ENCODE results near the gene FSTL4.

Gene FSTL4

DNA sequence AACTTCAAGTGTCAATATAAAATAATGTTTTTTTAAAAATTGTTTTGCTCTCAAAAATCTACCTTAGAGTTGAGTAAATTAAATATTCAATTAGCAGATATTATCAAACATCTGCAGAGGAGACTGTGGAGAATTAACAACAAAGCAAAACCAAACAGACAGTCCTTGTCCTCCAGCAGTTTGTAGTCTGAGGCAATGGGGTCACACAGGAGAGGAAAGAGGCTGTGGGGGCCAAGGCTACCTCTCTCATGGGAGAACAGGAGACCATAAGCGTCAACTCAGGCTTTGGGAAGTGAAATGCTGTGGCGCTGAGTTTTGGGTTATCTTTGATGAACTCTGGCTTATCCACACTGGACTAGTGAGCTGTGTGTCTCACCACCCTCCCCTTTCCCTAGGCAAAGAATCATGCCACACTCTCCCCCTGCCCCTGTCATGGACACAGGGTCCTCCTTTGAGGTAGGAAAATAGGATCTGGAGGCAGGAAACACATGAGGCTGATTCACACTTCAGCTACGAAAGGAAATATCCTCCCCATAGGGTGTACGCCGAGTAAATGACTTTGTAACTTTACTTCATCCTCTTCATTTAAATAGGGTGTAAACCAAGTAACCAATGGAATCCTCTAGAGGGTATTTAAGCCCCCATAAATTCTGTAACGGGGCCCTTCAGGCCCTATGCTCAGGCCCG lies 152.7 kb downstream of the FSTL4 start:
- no peaks in the 10 kb centered on the region for H3K4me1 ChIP-seq (ENCODE audit: control insufficient read depth, insufficient read depth, low read length)
- no peaks in the 10 kb centered on the region for H3K9me3 ChIP-seq (ENCODE audit: control insufficient read depth in 2 of 2, low read length in 2 of 2)
- H3K27ac ChIP-seq (ENCODE audit: low read length) = no peak overlapping the region
- H3K36me3 ChIP-seq (ENCODE audit: control insufficient read depth in 2 of 2, insufficient read depth in 2 of 2, low read length in 2 of 2) = no peaks in the 10 kb centered on the region
- no peaks in the 10 kb centered on the region for H3K27me3 ChIP-seq (ENCODE audit: control insufficient read depth in 1 of 2, insufficient read depth in 2 of 2, low read length in 2 of 2)
- no peak overlapping the region for H3K9ac ChIP-seq (ENCODE audit: low read length in 2 of 2)
- H3K4me3 ChIP-seq (ENCODE audit: low read length in 2 of 2) = no peak overlapping the region

DNA sequence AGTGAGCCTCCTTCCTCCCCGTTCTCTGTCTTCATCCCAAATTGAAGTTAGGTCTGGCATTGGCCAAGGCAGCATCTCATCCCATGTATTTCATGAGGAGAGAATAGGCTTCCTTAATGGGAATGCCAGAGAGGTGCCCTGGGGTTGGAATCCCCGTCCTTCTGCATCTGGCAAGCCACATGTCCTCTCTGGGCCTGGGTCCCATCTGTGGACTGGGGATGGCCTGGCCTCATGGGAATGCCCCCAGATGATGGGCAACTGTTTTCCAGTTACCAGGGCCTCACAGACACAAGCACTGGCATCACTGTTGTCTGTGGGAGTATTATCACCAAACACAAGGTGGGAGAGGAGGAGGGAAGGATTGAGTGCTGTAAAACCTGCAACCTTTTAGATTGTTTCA lies 153.9 kb downstream of the FSTL4 start:
- no peaks in the 10 kb centered on the region for H3K27me3 ChIP-seq (ENCODE audit: control insufficient read depth in 1 of 2, insufficient read depth in 2 of 2, low read length in 2 of 2)
- no peak overlapping the region for H3K9ac ChIP-seq (ENCODE audit: low read length in 2 of 2)
- H3K27ac ChIP-seq (ENCODE audit: low read length) = no peak overlapping the region
- no peak overlapping the region for H3K4me3 ChIP-seq (ENCODE audit: low read length in 2 of 2)
- H3K36me3 ChIP-seq (ENCODE audit: control insufficient read depth in 2 of 2, insufficient read depth in 2 of 2, low read length in 2 of 2) = no peaks in the 10 kb centered on the region
- H3K9me3 ChIP-seq (ENCODE audit: control insufficient read depth in 2 of 2, low read length in 2 of 2) = no peaks in the 10 kb centered on the region
- H3K4me1 ChIP-seq (ENCODE audit: control insufficient read depth, insufficient read depth, low read length) = no peaks in the 10 kb centered on the region

DNA sequence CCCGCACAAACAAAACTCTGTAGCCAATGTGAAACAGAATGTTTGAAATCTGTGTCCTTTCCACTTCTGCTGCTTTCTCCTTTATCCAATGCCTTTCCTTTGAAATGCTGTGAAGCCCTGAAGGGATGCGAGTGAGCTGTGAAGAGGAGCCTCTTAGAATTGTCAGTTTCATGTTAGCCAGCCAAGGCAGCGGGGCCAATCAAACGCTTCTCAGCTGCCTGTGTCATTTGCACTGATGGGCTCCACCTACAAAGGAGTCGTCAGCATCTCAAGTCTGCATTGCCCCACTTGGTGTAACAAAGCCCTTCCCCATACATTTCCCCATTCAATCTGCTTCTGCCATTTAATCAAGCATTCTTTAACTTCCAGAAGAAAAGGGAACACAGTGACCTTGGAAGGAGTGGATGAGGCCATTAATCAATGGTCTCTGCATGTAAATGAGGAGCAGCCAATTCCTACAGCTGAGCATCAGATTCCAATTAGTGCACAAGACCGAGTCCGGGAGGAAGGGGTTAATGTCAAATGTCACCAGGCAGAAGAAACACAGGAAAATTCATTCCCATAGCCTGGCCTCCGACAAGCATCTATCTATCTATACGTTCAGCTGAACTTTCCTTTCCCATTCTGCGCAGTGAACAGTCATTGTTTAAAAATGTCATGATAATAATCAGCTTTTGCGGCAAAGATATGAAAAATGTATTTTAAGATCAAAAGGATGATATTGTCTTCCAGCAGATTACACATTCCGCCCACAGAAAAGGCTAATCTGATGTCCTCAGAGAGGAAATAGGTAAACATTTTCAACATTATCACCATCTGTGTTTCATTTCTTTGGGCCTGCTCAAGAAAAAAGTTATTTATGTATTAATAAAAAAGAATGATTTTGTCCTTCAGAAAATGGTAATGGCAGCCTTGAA lies 154.6 kb downstream of the FSTL4 start:
- Histone ChIP-seq H3K27ac (ENCODE audit: low read length) (no peak overlapping the region), H3K4me3 (ENCODE audit: low read length in 2 of 2) (no peak overlapping the region), H3K27me3 (ENCODE audit: control insufficient read depth in 1 of 2, insufficient read depth in 2 of 2, low read length in 2 of 2) (no peaks in the 10 kb centered on the region), H3K36me3 (ENCODE audit: control insufficient read depth in 2 of 2, insufficient read depth in 2 of 2, low read length in 2 of 2) (no peaks in the 10 kb centered on the region), H3K9ac (ENCODE audit: low read length in 2 of 2) (no peak overlapping the region), H3K4me1 (ENCODE audit: control insufficient read depth, insufficient read depth, low read length) (no peaks in the 10 kb centered on the region), H3K9me3 (ENCODE audit: control insufficient read depth in 2 of 2, low read length in 2 of 2) (no peaks in the 10 kb centered on the region)

DNA sequence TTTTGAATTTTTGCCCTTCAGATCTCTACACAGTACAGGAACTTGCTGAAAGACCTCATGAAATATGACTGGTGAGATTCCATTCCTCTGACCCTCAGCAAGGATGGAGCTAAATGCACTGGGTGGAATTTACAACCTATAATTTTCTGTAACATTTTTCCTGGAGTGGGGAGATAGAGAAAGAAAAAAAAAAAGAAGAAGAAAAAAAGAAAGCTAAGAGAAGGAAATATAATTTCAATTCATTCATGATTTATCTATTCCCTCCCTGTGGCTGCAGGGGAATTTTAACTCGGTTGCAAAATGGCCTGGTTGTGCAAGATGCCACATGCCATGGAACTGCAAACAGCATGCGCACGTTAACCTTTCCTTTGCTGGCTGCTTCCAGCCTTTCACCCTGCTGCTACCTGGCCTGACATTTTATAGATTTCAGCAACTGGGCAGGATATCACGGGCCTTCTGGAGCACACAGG lies 155.4 kb downstream of the FSTL4 start:
- H3K27ac ChIP-seq (ENCODE audit: low read length) = no peak overlapping the region
- H3K9ac ChIP-seq (ENCODE audit: low read length in 2 of 2) = no peak overlapping the region
- no peaks in the 10 kb centered on the region for H3K36me3 ChIP-seq (ENCODE audit: control insufficient read depth in 2 of 2, insufficient read depth in 2 of 2, low read length in 2 of 2)
- H3K4me3 ChIP-seq (ENCODE audit: low read length in 2 of 2) = no peak overlapping the region
- H3K9me3 ChIP-seq (ENCODE audit: control insufficient read depth in 2 of 2, low read length in 2 of 2) = no peaks in the 10 kb centered on the region
- no peaks in the 10 kb centered on the region for H3K27me3 ChIP-seq (ENCODE audit: control insufficient read depth in 1 of 2, insufficient read depth in 2 of 2, low read length in 2 of 2)
- H3K4me1 ChIP-seq (ENCODE audit: control insufficient read depth, insufficient read depth, low read length) = no peaks in the 10 kb centered on the region

DNA sequence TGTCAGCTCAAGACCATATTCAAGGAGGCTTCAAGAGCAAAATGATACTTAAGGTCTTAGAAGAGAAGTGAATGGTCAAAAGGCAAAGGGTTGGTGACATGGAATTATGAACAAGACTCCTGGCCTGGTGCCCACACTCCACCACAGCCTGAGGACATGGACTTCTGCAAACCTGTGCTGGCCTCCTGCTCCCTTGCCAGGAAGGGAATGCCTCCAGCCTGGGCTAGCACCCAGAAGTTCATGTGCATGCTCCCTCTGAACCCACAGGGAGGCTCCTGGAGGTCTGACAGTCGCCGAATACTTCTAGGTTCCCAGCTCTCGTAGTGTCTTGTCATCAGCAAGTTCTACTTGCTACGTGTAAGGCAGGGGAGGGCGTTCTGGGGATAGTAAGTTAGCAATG lies 156.7 kb downstream of the FSTL4 start:
- H3K36me3 ChIP-seq (ENCODE audit: control insufficient read depth in 2 of 2, insufficient read depth in 2 of 2, low read length in 2 of 2) = no peaks in the 10 kb centered on the region
- peaks cover 0 to 2% of the 10 kb centered on the region in 2 donors for H3K27me3 ChIP-seq (ENCODE audit: control insufficient read depth in 1 of 2, insufficient read depth in 2 of 2, low read length in 2 of 2)
- no peaks in the 10 kb centered on the region for H3K4me1 ChIP-seq (ENCODE audit: control insufficient read depth, insufficient read depth, low read length)
- H3K4me3 ChIP-seq (ENCODE audit: low read length in 2 of 2) = no peak overlapping the region
- no peak overlapping the region for H3K9ac ChIP-seq (ENCODE audit: low read length in 2 of 2)
- no peaks in the 10 kb centered on the region for H3K9me3 ChIP-seq (ENCODE audit: control insufficient read depth in 2 of 2, low read length in 2 of 2)
- no peak overlapping the region for H3K27ac ChIP-seq (ENCODE audit: low read length)

DNA sequence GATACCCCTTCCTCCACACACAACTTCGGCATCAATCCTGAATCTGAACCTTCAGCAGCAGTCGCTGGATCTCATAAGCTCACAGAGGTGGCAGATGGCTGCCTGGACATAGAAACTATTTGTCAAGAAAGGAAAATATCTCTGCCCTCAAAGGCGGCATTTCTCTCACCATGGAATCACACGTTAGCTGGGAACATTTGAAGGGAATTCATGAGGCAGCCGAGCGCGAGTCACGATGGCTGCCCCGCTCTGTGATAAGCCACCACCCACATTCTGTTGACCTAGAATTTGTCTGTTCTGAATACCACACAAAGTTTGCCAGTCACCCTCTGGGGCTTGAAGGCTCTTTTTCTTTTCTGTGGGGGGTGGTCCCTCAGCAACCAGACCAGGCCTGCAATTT lies 157.9 kb downstream of the FSTL4 start:
- no peaks in the 10 kb centered on the region for H3K9me3 ChIP-seq (ENCODE audit: control insufficient read depth in 2 of 2, low read length in 2 of 2)
- no peak overlapping the region for H3K9ac ChIP-seq (ENCODE audit: low read length in 2 of 2)
- no peak overlapping the region for H3K4me3 ChIP-seq (ENCODE audit: low read length in 2 of 2)
- no peaks in the 10 kb centered on the region for H3K36me3 ChIP-seq (ENCODE audit: control insufficient read depth in 2 of 2, insufficient read depth in 2 of 2, low read length in 2 of 2)
- no peaks in the 10 kb centered on the region for H3K4me1 ChIP-seq (ENCODE audit: control insufficient read depth, insufficient read depth, low read length)
- peaks cover 0 to 2% of the 10 kb centered on the region in 2 donors for H3K27me3 ChIP-seq (ENCODE audit: control insufficient read depth in 1 of 2, insufficient read depth in 2 of 2, low read length in 2 of 2)
- no peak overlapping the region for H3K27ac ChIP-seq (ENCODE audit: low read length)

DNA sequence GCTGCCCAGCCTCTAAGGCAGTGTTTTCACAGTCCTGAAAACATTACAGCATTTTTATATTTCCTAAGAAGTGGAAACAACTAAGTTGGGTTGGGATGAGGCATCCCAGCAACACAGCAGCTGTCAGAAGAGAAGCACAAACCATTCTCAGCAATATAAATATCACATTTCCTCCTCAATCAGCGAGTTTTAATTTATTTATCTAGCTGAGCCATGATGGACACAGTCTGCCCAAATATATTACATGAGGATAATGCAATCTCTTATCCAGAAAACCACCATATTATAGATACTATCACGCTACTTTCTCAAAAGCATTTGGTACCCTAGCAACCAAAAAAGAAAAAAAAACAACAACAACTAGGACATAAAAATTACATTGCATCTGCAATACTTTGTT lies 158.5 kb downstream of the FSTL4 start:
- no peaks in the 10 kb centered on the region for H3K9me3 ChIP-seq (ENCODE audit: control insufficient read depth in 2 of 2, low read length in 2 of 2)
- no peaks in the 10 kb centered on the region for H3K4me1 ChIP-seq (ENCODE audit: control insufficient read depth, insufficient read depth, low read length)
- H3K9ac ChIP-seq (ENCODE audit: low read length in 2 of 2) = no peak overlapping the region
- H3K27me3 ChIP-seq (ENCODE audit: control insufficient read depth in 1 of 2, insufficient read depth in 2 of 2, low read length in 2 of 2) = peaks cover 0 to 2% of the 10 kb centered on the region in 2 donors
- H3K4me3 ChIP-seq (ENCODE audit: low read length in 2 of 2) = no peak overlapping the region
- no peaks in the 10 kb centered on the region for H3K36me3 ChIP-seq (ENCODE audit: control insufficient read depth in 2 of 2, insufficient read depth in 2 of 2, low read length in 2 of 2)
- no peak overlapping the region for H3K27ac ChIP-seq (ENCODE audit: low read length)

DNA sequence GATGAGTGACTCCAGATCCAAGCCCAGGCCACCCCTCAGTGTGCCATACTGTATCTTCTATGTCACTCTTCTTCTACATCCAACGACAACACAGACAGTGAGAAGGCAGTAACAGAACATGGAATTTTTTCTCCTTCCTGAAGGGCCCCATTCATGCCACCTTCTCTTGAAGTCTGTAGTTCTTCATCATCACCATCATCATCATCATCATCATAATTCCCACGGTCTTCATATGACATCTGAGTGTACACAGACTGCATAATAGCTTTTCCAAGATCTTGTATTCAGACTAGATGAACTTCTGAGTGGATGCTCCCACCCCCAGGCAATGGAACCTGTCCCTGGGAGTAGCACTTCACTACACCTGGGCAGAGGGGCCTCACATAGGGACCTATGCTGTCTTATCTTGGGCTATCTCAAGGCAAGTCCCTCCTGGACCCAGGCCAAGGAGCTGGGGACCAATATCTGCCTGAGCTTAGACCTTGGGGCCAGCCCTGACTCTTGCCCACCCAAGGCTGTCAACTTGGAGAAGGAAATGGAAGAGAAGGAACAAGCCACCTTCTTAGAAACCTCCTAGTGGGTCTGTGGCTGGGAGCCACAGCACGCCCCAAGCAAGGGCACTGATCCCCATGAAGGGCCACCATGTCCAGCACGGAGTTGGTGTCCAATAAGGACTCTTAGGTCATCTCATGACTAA lies 159.1 kb downstream of the FSTL4 start:
- no peak overlapping the region for H3K27ac ChIP-seq (ENCODE audit: low read length)
- peaks cover 0 to 2% of the 10 kb centered on the region in 2 donors for H3K27me3 ChIP-seq (ENCODE audit: control insufficient read depth in 1 of 2, insufficient read depth in 2 of 2, low read length in 2 of 2)
- no peaks in the 10 kb centered on the region for H3K36me3 ChIP-seq (ENCODE audit: control insufficient read depth in 2 of 2, insufficient read depth in 2 of 2, low read length in 2 of 2)
- no peaks in the 10 kb centered on the region for H3K4me1 ChIP-seq (ENCODE audit: control insufficient read depth, insufficient read depth, low read length)
- no peak overlapping the region for H3K4me3 ChIP-seq (ENCODE audit: low read length in 2 of 2)
- no peak overlapping the region for H3K9ac ChIP-seq (ENCODE audit: low read length in 2 of 2)
- no peaks in the 10 kb centered on the region for H3K9me3 ChIP-seq (ENCODE audit: control insufficient read depth in 2 of 2, low read length in 2 of 2)

DNA sequence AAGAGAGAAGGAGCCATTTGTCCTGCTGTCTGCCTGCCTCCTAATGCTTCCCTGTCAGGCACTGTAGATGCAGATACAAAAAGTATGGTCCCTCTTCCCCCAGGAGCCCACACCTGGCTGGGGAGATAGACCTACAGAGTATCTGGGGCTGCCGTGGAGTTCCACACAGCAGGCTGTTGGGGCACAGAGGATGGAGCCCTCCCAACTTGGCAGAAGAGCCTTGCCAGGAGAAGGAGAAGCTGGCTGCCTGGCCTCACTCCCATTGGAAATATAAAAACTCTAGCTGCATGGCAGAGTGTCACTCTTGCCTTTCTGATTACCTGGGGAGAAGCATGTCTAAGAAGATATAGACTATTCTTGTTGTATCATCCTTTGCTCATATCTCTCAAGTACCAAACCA lies 160.4 kb downstream of the FSTL4 start:
- Histone ChIP-seq H3K9me3 (ENCODE audit: control insufficient read depth in 2 of 2, low read length in 2 of 2) (no peaks in the 10 kb centered on the region), H3K27ac (ENCODE audit: low read length) (no peak overlapping the region), H3K27me3 (ENCODE audit: control insufficient read depth in 1 of 2, insufficient read depth in 2 of 2, low read length in 2 of 2) (peaks cover 0 to 2% of the 10 kb centered on the region in 2 donors), H3K4me3 (ENCODE audit: low read length in 2 of 2) (no peak overlapping the region), H3K4me1 (ENCODE audit: control insufficient read depth, insufficient read depth, low read length) (no peaks in the 10 kb centered on the region), H3K36me3 (ENCODE audit: control insufficient read depth in 2 of 2, insufficient read depth in 2 of 2, low read length in 2 of 2) (no peaks in the 10 kb centered on the region), H3K9ac (ENCODE audit: low read length in 2 of 2) (no peak overlapping the region)

DNA sequence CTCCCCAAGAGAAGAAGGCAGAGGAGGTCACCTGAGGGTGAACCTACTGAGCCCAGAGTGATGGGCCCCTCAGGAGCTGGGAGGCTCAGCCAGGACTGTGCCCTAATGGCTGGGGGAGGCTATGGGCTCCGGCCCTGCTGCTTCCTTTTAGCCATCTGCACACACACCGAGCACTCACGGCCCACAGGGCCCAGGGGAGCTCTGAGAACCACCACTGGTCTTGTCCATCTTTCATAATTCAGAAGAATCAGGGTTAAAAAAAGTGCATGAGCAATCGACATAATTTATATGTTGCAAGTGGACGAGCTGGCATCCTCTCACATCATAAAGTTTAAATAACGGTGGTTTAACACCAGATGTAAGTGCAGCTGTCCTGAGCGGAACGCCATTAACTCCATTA lies 162.1 kb downstream of the FSTL4 start:
- Histone ChIP-seq H3K9ac (ENCODE audit: low read length in 2 of 2) (no peak overlapping the region), H3K4me1 (ENCODE audit: control insufficient read depth, insufficient read depth, low read length) (no peaks in the 10 kb centered on the region), H3K9me3 (ENCODE audit: control insufficient read depth in 2 of 2, low read length in 2 of 2) (no peaks in the 10 kb centered on the region), H3K27me3 (ENCODE audit: control insufficient read depth in 1 of 2, insufficient read depth in 2 of 2, low read length in 2 of 2) (peaks cover 0 to 2% of the 10 kb centered on the region in 2 donors), H3K36me3 (ENCODE audit: control insufficient read depth in 2 of 2, insufficient read depth in 2 of 2, low read length in 2 of 2) (no peaks in the 10 kb centered on the region), H3K27ac (ENCODE audit: low read length) (no peak overlapping the region), H3K4me3 (ENCODE audit: low read length in 2 of 2) (no peak overlapping the region)

Data from stomach smooth muscle (tissue), 2 donors.